MM.1S (cell line): ENCODE results near the gene USP30.

Source experiments
- CTCF ChIP-seq: fragments of 300-600 bp; sonication (generic); IDR thresholded peaks from 2 replicates; pipeline ENCODE4 v1.5.1; 2016; ENCODE audit warnings: antibody characterized with exemption, low read length, mixed read lengths
- EZH2phosphoT487 ChIP-seq: fragments of 300-600 bp; sonication (generic); IDR thresholded peaks from 2 replicates; pipeline ENCODE4 v1.6.1; 2018; ENCODE audit warnings: antibody characterized with exemption, low read length

GRCh38 chr12:109109746-109110350 lies 57.5 kb downstream of the USP30 start:
- TF ChIP-seq CTCF (no peak), EZH2phosphoT487 (no peak)
